Epidermal melanocyte (primary cell): ENCODE results near the gene DEK.
A peak's percentile ranks its signal among the peaks of the same experiment; 100 is the strongest.
"Not testable (repeated sequence)": the region's sequence is repeated elsewhere in the genome, so short reads cannot be mapped to it uniquely, and the experiment has no call there.

Experiments
- DNase-seq: peaks from one replicate; pipeline ENCODE4 v3.0.0; 2011; ENCODE audit warnings: low spot score; ENCODE audit not compliant: insufficient read length

DEK gene, protein sequence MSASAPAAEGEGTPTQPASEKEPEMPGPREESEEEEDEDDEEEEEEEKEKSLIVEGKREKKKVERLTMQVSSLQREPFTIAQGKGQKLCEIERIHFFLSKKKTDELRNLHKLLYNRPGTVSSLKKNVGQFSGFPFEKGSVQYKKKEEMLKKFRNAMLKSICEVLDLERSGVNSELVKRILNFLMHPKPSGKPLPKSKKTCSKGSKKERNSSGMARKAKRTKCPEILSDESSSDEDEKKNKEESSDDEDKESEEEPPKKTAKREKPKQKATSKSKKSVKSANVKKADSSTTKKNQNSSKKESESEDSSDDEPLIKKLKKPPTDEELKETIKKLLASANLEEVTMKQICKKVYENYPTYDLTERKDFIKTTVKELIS

DNA sequence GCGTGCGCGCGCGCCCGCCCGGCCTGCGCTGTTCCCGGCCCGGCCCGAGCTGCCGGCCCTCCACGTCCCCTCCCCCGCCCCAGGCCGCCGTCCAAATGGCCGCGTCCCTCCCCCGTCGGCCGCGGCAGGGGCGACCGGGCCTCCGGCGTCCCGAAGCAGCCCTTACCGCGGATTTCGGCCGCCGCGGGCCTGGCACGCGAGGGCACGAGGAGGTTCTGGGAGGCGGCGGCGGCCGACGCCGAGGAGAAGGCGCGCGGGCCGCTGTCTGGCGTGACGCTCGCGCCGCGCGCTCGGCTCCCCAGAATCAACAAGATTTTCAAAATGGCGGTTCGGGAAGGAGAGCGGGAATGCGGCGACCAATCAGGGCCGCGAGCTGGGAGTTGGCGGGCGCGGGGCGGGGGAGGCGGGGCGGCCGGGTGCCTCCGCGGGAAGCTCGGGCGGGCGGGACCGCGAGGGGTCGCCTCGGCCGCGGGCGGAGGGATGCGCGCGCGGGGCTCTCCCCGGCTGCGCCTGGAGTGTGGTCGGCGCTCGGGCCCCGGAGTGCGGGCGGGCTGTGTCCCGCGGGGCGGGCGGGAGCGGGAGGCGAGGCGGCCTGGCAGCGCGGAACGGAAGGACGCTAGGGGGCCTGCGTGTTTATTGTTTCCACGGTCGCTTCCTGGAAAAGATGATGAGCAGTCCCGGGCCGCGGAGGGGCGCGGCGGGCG, at the start of gene DEK:
TSS of gene DEK (minus strand) at position 312 of the 704 bp plus-strand sequence. CDS start 543 bp downstream, outside the sequence.
- peak; percentile 80 for DNase-seq

DNA sequence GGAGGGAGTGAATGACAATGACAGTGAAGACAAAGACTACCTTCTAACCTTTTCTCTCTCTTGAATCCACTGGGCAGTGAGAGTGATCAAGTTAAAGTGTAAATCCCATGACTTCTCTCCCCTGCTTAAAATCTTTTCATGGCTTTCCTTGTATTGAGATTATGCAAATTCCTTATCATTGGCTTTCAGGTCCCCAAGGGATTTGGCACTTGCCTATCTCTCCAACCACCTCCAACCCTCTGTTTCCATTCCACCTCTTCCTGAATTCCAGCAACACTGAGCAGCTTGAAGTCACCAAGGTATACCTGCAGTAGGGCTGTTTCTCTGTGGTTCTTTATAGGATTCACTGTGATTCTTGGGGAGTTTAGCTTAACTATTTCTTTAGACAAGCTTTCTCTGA, 48.0 kb upstream of the DEK start:
- DNase-seq = no peak

DNA sequence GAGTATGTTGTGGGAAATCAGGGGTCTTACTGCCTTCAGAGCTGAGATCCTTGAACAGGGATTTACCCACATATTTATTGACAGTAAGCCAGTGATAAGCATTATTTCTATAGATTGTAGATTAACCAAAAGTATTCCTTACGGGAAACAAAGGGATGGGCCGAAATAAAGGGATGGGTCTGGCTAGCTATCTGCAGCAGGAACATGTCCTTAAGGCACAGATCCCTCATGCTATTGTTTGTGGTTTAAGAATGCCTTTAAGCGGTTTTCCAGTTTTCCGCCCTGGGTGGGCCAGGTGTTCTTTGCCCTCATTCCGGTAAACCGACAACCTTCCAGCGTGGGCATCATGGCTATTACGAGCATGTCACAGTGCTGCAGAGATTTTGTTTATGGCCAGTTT, 45.7 kb upstream of the DEK start:
- not testable (repeated sequence) for DNase-seq

DNA sequence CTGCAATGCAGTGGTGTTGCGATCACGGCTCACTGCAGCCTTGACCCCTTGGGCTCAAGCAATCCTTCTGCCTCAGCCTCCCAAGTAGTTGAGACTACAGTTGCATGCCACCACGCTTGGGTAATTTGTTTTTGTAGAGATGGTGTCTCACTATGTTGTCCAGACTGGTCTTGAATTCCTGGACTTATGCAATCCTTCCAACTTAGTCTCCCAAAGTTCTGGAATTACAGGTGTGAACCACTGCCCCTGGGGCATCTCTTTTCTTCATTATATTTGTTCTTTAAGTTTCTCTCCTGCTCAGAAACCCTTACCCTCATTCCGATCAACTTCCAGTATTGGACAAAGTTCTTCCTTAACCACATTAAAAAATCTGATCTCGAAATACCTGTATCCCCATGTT, 44.7 kb upstream of the DEK start:
- DNase-seq = no peak

DNA sequence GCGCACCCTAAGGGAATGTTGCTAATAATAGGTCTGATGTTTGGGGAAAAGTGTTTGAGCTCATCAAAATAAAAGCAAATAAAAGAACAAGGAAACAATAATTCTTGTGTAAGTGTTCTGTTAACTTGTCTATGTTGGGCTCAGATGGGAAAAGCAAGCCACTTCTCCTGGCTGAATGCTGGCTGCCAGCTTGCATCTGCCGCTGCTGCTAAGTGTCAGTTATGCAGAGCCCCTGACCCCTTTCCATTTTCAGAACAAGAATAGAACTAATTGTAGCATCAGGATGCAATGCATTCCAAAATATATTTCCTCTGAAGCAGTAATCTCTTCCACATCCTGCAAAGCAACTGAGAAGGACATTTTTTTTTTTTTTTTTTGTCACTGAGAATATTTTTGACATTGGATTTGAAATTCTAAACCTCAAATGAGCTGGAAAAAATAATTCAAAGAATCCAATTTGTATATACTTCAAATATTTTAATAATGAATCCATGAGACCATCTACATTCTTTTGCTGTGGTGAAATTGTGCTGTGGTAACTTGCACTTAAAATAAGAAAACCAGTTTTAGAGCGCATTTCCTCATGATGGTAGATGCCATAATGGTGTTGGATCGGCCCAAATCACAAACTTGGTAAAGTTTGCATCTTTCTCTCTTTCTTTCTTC, 43.9 kb upstream of the DEK start:
- no peak for DNase-seq

DNA sequence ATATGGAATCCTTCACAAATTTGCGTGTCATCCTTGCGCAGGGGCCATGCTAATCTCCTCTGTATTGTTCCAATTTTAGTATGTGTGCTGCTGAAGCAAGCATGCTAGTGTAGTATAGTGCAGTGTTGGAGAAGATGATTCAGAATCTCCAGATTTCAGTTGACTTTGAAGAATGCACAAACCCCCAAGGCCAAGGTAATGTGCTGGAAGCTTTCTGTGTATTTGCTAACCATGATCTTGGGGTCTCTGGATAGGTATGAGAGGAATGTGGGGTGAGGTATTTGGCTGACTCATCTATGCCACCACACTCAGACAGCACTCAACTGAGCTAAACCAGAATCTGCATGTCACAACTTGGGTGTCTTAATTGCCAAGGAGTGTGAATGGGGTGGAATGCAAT, 42.6 kb upstream of the DEK start:
- no peak for DNase-seq

DNA sequence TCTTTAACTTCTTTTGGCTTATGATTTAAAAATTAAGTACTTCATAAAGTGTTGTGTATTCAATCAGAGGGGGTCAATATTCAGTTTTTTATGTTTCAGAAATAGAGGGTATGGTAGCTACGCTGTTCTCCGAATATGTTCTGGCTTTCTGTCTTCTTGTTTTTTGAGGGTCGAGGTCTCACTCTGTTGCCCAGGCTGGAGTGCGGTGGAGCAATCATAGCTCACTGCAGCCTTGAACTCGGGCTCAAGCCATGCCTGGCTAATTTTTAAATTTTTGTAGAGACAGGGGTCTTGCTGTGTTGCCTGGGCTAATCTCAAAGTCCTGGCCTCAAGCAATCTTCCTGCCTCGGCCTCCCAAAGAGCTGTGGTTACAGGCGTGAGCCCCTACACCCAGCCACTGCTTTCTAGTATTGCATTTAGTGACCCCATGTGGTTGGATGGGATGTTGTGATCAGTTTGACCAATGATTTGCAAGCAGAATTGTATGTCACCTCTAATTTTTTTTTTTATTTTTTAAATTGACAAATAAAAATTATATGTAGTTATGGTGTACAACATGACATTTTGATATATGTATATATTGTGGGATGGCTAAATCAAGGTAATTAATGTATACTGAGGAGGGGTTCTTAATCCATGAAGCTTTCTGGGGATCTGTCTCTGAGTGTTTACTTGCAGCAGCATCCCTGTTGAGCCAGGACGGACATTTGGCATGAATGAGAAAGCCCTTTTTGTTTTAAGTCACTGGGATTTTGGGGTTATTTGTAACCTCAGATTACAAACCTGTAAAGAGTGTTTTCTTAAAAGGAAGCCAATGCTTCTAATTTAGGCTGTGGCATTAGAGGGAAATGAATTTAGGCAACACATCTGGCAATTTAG, 38.5 kb upstream of the DEK start:
- DNase-seq = no peak

DNA sequence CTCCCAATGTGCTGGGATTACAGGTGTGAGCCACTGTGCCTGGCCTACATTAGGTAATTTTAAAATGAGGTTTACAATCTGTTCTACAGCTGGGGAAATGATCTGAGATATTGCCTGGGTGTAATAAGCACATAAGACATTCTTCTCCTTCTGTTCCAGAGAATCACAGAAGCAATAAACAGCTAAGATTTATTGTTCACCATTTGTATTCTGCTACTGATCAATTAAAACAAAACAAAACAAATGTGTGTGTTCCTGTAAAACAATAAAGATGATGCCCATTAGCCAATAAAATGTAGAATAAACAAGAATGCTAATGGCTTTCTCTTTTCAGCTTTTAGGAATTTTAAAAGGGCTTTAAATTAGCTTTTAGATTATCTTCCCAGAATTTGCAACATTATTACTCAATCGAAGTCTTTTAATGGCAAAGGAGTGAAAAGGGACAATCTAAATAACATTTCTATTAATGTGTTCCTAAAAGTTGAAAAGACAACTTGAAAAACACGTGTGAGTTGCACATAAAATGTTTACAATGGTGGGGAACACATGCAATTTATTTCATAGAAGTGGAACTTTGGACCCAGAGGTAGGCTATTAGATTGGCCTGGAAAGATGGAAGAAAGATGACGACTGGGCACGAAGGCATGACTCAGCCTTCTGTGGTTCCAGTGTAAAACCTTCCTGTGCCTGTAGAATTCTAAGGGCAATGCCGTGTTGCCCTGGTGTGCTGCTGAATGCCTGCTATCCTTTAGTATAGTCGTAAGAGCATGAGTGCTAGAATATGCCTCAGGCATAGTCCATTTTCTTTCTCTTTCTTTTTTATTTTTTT, 29.0 kb upstream of the DEK start:
- DNase-seq = no peak

DNA sequence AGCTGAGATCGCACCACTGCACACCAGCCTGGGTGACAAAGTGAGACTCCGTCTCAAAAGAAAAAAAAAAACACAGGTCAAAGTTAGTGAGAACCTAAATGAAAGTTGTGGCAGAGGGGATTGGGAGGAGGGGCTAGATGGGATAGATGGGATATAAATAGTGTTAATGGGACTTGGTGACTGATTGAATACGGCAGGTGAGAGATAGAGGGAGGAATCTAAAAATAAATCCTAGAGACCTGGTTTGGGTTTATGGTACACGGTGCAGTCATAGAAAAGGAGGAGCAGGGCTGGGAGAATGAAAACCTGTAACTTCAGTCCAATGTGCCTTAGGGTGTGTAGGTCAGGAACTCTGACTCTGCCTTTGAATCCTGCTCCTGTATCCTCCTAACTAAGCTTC, 25.0 kb upstream of the DEK start:
- DNase-seq = no peak

DNA sequence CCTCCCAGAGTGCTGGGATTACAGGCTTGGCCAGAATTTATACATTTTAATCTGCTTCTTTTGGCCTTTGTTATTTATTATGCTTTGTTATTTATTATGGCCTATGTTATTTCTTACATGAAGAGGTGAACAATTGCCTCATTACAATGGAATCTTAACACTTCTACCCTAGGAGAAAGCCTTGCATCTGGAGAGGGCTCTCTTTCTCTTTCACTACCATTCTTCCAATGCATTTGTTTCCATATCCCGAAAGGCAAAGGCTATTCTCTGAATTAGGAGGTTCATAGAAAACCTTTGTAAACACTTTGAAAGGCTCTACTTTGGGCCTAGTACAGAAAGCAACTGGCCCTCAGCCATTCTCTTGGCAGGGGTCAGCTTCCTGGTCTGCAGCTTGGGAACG, 19.9 kb upstream of the DEK start:
- DNase-seq = no peak

DNA sequence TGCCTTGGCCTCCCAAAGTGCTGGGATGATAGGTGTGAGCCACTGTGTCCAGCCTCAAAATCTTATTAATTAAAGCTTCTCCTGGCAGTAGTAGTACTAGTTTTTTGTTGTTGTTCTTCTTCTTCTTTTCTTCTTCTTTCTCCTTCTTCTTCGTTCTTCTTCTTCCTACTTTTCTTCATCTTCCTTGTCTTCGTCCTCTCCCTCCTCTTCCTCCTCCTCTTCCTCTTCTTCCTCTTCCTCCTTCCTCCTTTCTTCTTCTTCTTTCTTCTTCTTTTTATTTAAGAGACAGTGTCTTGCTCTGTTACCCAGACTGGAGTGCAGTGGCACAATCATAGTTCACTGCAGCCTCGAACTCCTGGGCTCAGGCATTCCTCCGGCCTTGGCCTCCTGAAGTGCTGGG, 17.2 kb upstream of the DEK start:
- DNase-seq = no peak

DNA sequence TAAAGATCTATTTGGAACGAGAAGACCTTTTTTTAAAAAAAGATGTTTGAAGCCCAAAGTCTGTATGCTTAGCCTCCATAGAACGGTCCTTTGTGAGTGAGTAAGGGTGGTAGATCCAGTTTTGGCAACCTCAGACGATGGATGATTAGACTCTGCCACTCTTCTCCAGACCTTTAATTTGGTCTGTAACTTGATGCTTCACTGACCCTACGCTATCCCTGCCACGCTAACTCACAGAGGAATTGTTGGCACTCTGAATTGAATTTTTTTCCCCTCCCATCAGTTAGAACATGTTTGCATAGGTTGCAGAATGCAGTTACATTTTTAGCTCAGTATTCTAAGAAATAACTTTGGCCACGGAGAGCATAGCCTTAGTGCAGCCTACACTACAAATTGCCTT, 15.8 kb upstream of the DEK start:
- no peak for DNase-seq

DNA sequence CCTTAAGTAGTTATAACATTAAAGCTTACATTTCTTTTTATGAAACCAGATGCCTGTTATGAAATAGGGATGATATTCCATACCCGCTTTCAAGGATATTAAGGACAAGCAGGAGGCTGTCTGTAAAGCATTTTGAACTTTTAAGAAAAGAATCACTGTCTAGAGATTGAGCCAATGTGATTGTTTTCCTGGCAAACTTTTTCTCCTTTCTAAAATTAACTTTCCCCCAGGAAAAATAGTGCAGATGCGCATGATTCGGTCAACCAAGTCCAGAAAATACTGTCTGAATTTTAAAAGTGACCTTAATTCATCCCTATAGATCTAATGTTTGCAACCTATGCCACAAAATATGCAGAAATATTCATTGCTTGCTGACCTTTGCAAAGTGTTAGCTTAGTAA, 15.1 kb upstream of the DEK start:
- no peak for DNase-seq

DNA sequence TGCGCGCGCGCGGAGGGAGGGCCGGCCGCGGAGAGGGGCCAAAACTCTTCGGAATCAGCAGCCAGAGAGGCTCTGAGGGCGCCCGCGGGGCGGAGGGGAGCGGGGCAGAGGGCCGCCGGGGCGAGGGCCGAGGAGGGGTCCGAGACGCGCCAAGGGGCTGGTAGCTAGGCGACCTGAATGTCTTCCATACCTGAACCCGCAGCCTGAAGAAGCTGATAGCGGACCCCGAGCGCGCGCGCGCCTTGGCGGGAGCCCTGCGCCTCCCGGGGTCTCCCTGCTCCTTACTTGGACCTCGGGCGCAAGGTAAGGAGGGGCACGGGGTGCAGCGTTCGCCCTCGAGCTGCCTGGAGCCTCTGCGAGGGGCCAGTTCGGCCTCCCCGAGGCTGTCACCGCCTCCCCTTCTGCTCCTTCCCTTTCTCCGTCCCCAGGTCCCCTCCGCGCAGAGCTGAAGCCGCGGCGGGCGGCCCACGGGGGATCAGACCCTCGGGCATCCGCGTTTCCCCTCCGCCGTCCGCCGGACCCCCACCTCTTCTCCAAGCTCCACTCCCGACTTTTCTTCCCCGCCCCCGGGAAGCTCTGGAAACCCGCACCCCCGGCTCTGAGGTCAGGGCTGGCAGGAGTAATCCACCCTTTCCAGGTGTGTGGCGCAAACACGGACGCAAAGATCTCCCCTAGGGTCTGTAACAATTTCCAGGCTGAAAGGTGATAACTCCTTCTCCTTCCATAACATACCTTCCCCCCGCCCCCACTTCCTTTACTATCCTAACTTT, 13.1 kb upstream of the DEK start:
- DNase-seq = no peak

DNA sequence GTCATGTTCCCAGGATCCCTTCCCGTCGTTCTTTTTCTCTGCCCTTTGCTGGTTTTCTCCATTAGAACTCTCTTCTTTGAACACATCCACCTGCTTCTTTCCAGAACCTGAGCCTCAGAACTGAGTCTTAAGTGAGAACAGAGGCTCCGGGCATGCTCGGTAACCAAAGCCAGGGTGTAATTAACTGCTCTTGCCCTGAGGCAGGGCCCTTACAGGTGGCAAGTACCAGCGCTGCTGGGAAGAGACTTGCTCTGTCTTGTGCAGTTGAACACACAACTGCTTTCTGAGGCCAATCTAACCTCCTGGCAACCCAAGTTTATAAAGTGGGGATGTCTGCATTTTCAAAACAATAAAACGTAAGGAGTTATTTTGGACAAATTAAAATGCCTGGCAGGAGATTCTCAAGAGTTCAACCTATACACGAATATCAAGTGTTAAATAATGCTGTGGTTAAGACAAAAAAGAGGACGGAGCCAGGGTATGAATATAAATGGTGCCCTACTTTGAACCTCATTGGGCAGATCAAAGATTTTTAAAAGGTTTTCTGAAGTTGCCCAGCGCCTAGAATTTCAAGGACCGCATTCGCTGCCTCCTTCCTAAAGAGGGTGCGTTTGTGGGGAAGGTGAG, 12.4 kb upstream of the DEK start:
- DNase-seq = no peak

DNA sequence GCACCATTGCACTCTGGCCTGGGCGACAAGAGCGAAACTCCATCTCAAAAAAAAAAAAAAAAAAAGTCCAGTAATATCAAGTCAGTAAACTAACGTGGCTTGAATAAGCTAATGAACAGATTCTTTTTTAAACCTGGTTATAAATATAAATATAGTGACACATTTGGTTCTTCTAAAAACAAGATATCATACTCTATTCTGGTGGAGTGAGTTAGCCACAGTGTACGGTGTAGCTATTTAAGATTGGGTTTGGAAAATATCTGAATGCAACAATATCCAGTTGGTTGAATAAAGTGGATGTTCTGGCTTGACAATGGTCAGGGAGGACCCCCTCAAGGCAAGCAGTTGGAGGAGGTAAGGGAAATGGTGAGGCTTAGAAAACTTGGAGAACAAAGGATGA, 5.9 kb upstream of the DEK start:
- no peak for DNase-seq

DNA sequence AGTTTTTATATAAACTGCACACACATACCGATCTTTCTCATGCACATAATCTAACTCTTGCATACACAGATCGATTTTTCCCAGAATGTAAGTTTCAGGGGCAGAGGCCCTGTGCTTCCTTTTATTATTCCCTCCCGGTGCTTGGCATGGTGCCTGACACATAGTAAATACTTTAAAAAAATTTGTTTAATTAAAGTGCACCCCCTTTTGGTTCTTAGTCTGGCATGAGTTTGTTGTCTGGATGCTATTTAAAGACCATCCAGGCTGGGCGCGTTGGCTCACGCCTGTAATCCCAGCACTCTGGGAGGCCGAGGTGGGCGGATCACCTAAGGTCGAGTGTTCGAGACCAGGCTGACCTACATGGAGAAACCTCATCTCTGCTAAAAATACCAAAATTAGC, 5.4 kb upstream of the DEK start:
- no peak for DNase-seq

DNA sequence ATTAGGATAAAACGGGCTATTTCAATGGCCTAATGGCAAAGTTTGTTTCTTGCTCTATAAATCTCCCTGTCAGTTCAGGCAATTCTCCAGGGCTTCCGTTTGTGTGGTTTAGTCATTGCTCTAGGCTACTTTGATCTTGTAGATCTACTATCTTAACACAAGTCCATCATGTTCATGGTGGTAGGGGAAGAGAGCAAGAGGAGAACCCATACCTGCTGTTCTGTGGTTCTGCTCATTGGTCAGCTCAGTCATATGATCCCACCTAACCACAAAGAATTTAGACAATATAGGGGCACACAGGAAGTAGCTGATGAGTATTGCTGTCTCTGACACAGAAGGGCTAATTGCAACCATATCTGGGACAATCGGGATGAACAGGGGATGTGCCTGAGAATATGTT, 4.9 kb upstream of the DEK start:
- DNase-seq = no peak

DNA sequence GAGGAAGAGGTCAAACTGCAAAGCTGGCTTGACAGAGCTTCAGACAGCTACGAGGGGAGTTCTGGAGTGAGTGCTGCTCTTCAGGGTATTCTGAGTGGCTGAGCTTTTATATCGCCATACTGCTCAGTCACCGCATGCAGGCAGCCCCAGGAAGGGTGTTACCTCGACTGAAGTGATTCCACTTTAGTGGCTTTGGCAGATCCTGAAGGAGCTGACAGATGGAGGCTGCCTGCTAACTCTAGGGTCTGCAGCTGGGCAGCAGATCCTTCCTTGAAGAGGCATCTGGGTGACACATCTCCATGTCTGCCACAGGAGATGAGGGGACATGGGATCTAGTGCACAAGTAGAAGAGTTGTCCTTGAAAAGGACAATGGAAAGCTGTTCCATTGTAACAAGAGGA, 3.7 kb upstream of the DEK start:
- DNase-seq = no peak

DNA sequence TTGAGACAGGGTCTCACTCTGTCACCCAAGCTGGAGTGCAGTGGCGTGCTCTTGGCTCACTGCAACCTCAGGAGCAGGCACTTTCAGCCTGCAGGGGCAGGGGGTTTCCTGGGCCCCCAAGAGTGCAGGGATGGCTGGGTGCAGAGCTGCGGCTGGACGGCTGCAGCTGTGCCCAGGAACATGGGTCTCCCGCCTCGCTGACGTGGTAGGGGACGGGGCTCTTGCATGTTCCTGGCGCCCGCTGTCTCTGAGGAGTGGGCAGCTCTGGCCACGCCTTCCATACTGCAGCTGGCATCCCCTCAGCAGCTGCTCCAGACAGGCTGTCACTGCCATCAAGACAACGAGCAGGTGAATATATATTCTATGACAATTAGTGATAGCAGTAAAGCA, 2.2 kb upstream of the DEK start:
- DNase-seq = no peak
